GM19395 (cell line): ENCODE results near the gene FAM222A.

Experiments used
- ATAC-seq: cut with Tn5 transposase; IDR thresholded peaks from one replicate; pipeline ENCODE4 v1.9.1; 2021; ENCODE audit warnings: mild to moderate bottlenecking, moderate library complexity; ENCODE audit not compliant: unreplicated experiment

FAM222A gene

DNA sequence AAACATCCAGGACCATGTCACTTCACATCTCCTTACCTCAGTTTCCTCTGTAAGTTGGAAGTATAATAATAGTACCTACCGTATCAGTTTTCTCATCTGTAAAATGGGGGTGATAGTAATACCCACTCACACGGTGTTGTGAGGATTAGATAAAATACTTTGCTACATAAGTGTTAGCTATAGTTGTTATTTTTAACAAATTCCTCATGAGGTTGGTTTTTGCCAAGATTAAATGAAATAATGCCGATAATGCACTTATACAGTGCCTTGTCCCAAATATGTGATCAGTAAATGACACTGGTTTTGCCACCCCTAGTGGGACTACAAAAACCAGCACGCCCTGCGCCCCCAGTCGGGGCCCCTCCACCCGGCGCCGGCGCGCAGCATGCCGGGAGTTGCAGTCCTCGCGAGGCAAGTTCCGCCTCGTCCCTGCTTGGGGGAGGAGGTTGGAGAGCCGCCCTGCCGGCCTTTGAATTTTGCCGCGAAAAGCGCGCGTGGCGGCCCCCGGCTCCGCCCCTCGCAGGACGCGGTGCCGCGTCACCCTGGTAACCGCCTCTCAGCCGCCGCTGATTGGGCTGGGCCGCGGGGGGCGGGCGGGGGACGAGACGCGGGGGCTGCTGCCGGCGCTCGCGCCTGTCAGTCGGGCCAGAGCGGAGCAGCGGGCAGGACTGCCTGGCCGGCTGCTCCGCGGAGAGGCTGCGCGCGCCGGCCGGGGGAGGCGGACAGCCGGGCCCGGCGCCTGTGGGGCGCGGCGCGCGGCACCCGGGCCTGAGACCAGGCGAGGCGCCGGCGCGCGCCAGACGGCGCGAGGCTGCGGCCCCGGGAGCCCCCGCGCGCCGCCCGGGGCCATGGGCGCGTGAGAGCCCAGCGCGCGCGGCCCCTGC lies at the start of gene FAM222A:
Gene FAM222A, plus strand, starts transcription at position 639 of the 884 bp plus-strand sequence. CDS start 30,322 bp downstream, outside the sequence.
- peak; percentile 91 for ATAC-seq

- no peak for ATAC-seq
These were observed 49.2 kb upstream of the FAM222A start for GRCh38 chr12:109664402-109664801.

GRCh38 chr12:109666068-109666467 lies 47.6 kb upstream of the FAM222A start:
- no peak for ATAC-seq

GRCh38 chr12:109670731-109671130 lies 42.9 kb upstream of the FAM222A start:
- no peak for ATAC-seq

- ATAC-seq, result no peak
These were observed 42.1 kb upstream of the FAM222A start for GRCh38 chr12:109671502-109671901.

- no peak for ATAC-seq
These were observed 40.2 kb upstream of the FAM222A start for GRCh38 chr12:109673379-109673778.

DNA sequence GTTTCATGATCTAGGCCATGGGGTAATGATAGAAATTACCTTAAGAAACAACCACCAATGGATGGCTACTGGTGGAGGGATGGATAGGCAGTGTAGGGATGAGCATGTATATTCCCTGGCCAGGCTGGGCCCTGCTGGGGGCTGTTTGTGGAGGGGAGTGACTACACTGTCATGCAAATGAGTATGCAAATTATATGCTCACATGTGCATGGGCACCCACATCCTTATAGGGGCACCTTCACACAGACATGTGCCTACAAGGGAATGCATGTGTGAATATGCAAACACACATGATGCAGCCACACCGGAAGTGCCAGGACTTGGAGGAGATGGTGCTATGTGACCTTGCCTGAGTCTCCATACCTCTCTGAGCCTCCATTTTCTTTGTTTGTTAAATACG lies 39.7 kb upstream of the FAM222A start:
- ATAC-seq, result no peak

DNA sequence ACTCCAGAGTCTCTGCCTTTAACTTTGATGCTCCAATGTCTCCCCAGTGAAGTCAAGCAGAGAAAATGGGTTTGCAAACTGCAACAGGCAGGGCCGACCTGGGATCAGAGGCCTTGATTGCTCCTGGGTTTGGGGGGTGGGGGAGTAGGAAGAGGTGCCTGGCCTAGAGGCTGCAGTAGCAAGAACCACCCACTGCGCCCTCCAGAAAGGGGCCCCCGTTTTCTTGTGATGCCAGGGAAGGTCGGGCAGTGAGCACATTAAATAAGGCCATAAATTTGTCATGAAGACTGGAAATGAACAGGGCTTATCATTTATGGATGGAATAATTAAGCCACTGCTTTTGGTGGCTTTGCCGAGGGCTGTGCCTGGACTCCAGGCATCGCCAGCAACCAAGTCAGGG lies 38.2 kb upstream of the FAM222A start:
- no peak for ATAC-seq

- no peak for ATAC-seq
These were observed 36.3 kb upstream of the FAM222A start for GRCh38 chr12:109677279-109677691.

- no peak for ATAC-seq
These were observed 34.9 kb upstream of the FAM222A start for GRCh38 chr12:109678719-109679118.

GRCh38 chr12:109679501-109680263 lies 33.9 kb upstream of the FAM222A start:
- no peak for ATAC-seq

DNA sequence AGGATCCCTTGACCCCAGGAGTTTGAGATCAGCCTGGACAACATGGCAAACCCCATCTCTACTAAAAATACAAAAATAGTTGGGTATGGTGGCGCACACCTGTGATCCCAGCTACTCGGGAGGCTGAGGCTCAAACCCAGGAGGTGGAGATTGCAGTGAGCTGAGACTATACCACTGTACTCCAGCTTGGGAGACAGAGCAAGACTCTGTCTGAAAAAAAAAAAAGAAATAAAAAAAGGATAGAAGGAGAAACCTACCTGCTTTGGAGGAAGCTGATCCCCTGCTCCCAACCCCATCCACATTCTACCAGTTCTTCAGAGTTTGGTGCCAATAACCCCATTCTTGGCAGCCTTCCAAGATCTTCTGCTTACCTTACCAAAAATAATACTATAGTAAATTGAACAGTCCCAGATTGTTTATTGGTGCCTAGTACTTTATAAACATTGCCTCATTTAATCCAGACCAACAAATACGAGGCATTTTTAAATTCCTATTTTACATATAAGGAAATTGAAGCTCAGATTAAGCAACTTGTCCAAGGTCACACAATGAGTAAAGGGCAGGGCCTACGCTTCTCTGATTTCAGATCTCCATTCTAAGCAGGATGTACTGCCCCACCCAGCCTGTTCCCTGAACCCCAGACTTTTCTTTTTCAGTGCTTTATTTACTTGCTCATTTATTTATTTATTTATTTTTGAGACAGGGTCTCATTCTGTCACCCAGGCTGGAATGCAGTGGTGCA lies 33.2 kb upstream of the FAM222A start:
- ATAC-seq, result no peak

DNA sequence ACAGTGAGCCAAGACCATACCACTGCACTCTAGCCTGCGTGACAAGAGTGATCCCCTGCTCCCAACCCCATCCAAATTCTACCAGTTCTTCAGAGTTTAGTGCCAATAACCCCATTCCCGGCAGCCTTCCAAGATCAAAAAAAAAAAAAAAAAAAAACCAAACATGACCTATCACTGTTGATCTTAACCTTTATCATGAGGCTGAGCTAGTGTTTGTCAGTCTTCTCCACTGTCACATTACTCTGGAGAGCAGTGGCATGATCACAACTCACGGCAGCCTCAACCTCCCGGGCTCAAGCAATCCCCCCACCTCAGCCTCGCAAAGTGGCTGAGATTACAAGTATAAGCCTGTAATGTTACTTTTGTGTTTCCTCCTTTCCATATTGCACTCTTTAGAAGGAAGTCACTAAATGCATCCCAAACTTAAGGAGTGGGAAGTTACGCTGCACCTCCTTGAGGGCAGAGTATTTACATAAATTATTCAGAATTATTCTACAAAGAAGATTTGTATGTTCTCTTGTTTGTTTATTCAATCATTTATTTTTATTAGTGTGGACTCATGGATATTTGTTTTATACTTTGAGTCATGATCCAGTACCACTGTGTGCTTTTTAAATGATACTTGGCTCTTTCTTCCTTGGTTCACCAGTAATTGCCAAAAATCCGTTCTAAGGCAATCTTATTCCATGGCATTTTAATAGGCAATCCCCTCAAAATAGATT lies 31.5 kb upstream of the FAM222A start:
- ATAC-seq, result no peak

DNA sequence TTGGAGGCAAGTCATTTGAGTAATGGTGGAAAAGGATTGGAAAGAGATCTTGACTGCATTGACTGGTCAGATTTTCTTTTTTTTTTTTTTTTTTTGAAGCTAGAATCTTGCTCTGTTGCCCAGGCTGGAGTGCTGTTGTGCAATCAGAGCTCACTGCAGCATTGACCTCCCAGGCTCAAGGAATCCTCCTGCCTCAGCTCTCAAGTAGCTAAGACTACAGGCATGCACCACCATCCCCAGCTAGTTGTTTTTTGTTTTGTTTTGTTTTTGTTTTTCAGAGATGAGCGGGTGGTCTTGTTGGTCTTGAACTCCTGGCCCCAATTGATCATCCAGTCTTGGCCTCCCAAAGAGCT lies 30.9 kb upstream of the FAM222A start:
- no peak for ATAC-seq

DNA sequence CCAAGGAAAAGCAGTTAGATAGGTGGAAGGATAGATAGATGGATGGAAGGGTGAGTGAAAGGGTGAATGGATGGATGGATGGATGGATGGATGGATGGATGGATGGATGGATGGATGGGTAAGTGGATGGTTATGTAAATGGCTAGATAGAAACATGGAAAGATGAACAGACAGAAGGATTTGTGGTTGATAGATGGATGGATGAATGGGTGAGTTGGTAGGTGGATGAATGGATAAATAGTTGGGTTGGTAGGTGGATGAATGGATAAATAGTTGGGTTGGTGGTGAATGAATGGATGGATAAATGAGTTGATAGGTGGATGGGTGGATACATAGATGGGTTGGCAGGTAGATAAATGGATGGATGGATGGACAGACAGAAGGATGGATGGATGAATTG lies 30.3 kb upstream of the FAM222A start:
- no peak for ATAC-seq

GRCh38 chr12:109685574-109686447 lies 27.8 kb upstream of the FAM222A start:
- no peak for ATAC-seq

DNA sequence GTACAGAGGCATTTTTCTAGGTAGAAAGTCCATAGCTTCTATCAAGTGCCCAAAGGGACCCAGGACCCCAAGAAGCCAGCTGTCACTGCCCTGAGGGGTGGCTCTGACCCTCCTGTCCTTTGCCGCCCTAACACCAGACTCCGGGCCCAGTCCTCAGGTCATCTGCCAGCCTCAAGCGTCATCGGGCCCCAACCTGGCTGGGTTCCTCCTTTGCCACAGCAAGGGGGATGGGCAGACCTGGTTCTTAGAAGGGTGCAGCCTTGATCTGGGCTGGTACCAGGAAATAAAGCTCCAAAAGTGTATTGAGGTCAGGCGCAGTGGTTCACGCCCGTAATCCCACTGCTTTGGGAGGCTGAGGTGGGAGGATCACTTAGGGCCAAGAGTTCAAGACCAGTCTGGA lies 27.1 kb upstream of the FAM222A start:
- no peak for ATAC-seq

GRCh38 chr12:109687250-109687649 lies 26.4 kb upstream of the FAM222A start:
- ATAC-seq, result no peak

DNA sequence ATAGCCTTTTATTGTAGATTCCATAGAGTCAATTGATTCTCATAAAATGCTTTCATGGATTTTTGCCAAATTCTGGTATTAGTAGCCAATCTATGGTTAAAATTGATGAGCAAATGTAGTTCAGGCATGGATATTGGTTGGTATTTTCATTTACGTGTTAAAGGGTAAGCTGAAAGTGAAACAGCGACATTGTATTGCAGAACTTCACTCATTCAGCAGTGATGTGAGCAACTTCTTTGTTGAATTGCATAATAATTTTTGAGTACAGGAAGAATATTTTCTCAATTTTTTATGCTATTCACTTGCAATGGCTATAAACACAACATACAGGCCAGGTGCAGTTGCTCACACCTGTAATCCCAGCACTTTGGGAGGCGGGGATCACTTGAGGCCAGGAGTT lies 24.2 kb upstream of the FAM222A start:
- ATAC-seq, result no peak

GRCh38 chr12:109693160-109693559 lies 20.5 kb upstream of the FAM222A start:
- ATAC-seq, result no peak
